ENCODE results near the gene PDCD11. TPM values are rescaled to one million over a fixed set of nuclear protein-coding genes. Genes with fewer than 3 reads are reported as not detected.
"Not testable (repeated sequence)": the region's sequence is repeated elsewhere in the genome, so short reads cannot be mapped to it uniquely, and the experiment has no call there.

The PDCD11 gene, protein sequence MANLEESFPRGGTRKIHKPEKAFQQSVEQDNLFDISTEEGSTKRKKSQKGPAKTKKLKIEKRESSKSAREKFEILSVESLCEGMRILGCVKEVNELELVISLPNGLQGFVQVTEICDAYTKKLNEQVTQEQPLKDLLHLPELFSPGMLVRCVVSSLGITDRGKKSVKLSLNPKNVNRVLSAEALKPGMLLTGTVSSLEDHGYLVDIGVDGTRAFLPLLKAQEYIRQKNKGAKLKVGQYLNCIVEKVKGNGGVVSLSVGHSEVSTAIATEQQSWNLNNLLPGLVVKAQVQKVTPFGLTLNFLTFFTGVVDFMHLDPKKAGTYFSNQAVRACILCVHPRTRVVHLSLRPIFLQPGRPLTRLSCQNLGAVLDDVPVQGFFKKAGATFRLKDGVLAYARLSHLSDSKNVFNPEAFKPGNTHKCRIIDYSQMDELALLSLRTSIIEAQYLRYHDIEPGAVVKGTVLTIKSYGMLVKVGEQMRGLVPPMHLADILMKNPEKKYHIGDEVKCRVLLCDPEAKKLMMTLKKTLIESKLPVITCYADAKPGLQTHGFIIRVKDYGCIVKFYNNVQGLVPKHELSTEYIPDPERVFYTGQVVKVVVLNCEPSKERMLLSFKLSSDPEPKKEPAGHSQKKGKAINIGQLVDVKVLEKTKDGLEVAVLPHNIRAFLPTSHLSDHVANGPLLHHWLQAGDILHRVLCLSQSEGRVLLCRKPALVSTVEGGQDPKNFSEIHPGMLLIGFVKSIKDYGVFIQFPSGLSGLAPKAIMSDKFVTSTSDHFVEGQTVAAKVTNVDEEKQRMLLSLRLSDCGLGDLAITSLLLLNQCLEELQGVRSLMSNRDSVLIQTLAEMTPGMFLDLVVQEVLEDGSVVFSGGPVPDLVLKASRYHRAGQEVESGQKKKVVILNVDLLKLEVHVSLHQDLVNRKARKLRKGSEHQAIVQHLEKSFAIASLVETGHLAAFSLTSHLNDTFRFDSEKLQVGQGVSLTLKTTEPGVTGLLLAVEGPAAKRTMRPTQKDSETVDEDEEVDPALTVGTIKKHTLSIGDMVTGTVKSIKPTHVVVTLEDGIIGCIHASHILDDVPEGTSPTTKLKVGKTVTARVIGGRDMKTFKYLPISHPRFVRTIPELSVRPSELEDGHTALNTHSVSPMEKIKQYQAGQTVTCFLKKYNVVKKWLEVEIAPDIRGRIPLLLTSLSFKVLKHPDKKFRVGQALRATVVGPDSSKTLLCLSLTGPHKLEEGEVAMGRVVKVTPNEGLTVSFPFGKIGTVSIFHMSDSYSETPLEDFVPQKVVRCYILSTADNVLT (N-terminal part only)
- total RNA-seq: 10 to 100 TPM; 56.4 to 56.7 TPM

DNA sequence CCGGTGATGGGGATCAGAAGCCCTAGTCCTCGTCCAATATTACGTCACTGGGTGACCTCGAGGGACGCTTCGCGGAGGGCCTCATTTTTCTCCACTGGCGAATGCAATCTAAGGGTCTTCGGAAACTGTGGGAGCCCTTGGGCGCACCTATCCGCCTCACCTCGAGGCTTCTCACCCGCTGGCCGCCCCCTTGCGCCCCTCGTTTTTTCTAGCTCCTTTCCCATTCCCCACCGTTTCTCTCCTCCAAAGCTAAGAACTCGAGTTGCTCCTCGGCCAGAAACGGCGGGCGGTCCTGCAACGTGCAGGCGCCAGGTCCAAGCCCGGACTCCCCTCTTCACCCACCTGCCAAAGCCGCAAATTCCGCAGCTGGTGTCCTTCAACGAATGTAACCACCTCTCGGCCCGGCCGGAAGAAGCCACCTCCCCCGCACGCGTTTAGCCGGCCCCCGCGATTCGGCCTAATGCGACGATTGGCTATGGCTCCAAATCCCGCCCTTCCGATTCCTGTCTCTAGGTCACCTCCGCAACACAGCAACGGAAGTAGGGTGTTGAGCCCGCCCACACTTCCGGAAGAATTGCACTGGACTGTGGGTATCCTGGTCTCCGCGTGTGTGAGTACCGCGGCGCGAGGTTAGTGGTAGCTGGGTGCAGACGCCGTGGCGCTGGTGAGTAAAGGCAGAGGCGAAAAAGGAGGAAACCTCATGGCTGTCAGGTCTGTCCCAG is at the start of gene PDCD11, which contains the start of gene ATP5MK:
Gene PDCD11, plus strand, starts transcription at position 560 of the 722 bp plus-strand sequence. CDS start 1,801 bp downstream, outside the sequence.
Gene ATP5MK, minus strand, starts transcription at position 409 of the 722 bp plus-strand sequence. CDS start 4,018 bp downstream, outside the sequence.
- intact Hi-C loops (cut with micrococcal nuclease): loop anchor here (1.0 to 5.0 kb wide), 3 partner anchors 28 to 478 kb away; partner anchors contain the start of gene CNNM2
- peak within 1 kb of the TSS; percentile 88 for H3K27ac Mint-ChIP-seq
- peaks cover 47% of the 10 kb centered on the region for H3K36me3 Mint-ChIP-seq
- H3K4me3 Mint-ChIP-seq: peak within 1 kb of the TSS; percentile 95
- peaks cover 59% of the 10 kb centered on the region for H3K4me1 Mint-ChIP-seq (ENCODE audit: low read depth)
- peak; percentile 98 for DNase-seq
- H3K9me3 Mint-ChIP-seq: no peaks in the 10 kb centered on the region
- no peaks in the 10 kb centered on the region for H3K27me3 Mint-ChIP-seq
- CTCF ChIA-PET: interaction anchor here (1.0 to 1.5 kb wide), 6 partner anchors 21 to 94 kb away, joined by 3 to 6 read pairs (median 3); no protein-coding TSS in a partner anchor
- POLR2A ChIA-PET: interaction anchor here (1.2 to 1.7 kb wide), 4 partner anchors 8 to 204 kb away, joined by 4 to 12 read pairs (median 7); partner anchors contain the start of genes NT5C2, PCGF6 and TAF5

DNA sequence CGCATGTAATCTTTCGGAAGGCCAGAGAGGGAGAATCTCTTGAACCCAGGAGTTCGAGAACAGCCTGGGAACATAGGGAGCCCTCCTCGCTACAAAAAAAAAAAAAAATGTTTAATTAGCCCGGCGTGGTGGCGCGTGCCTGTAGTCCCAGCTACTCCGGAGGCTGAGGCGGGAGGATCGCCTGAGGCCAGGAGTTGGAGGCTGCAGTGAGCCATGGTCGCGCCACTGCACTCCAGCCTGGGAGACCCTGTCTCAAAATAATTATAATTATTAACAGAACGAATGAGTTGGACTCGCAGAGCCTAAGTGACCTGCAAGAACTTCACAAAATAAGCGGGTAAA is 46.3 kb upstream of the PDCD11 start:
- Mint-ChIP-seq H3K27me3 (no peaks in the 10 kb centered on the region), H3K4me1 (ENCODE audit: low read depth) (peaks cover 7% of the 10 kb centered on the region), H3K27ac (no peak overlapping the region), H3K36me3 (peaks cover 3% of the 10 kb centered on the region), H3K9me3 (no peaks in the 10 kb centered on the region), H3K4me3 (peak overlapping the region; percentile 89)
- POLR2A ChIA-PET: interaction anchor here (0.6 to 3.1 kb wide), 4 partner anchors 18 to 159 kb away, joined by 4 to 17 read pairs (median 5); partner anchors contain the start of gene TAF5
- intact Hi-C loops (cut with micrococcal nuclease): no loop called here
- DNase-seq: no peak
- CTCF ChIA-PET: interaction anchor here (0.9 to 1.4 kb wide), 3 partner anchors 44 to 432 kb away, joined by 3 to 4 read pairs (median 3); partner anchors contain the start of genes ATP5MK, CNNM2 and PDCD11

DNA sequence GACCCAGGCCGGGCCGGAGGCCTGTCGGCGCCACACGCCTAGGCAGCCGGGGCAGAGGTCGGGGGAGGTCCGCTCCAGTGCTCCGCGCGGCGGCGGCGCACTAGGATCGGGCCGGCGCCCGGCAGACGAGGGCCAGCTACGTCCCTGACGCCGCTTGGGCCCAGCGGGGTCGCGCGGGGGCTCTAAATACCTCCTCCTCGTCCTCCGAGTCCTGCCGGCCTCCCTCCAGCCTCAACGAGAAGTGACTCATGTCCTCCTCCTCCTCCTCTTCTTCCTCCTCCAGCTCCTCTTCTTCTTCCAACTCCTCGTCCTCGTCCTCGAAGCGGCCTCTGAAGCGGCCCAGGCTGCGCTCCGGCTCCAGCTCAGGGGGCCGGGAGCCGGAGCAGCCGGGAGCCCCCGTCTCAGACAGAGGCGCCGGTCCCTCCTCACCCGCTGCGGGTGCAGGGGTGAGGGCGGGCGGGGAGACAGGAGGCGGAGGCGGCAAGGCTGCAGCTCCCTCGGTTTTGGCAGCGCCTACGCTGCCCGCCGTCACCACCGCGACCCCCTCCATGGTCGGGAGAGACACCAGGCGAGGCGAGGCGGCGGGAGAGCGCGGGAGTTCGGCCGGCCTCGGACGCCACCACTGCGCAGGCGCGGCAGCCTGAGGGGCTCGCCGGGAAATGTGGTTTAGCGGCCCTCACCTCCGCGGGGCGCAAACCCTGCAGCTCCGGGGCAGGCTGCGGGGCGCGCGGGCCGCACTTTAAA is 45.7 kb upstream of the PDCD11 start, which contains the start of gene PCGF6:
Gene PCGF6, minus strand, starts transcription at position 624 of the 744 bp plus-strand sequence. Its CDS starts 74 bp downstream, at position 550.
- CTCF ChIA-PET: interaction anchor here (0.6 to 1.4 kb wide), 4 partner anchors 24 to 433 kb away, joined by 3 to 4 read pairs (median 3); partner anchors contain the start of genes ATP5MK, CNNM2 and PDCD11
- no peaks in the 10 kb centered on the region for H3K27me3 Mint-ChIP-seq
- peak within 1 kb of the TSS; percentile 89 for H3K4me3 Mint-ChIP-seq
- H3K36me3 Mint-ChIP-seq: peaks cover 3% of the 10 kb centered on the region
- H3K27ac Mint-ChIP-seq: peak within 1 kb of the TSS; percentile 84
- intact Hi-C loops (cut with micrococcal nuclease): loop anchor here (1.0 kb wide), 1 partner anchor 17 kb away; the partner anchor contains the start of gene TAF5
- peaks cover 7% of the 10 kb centered on the region for H3K4me1 Mint-ChIP-seq (ENCODE audit: low read depth)
- POLR2A ChIA-PET: interaction anchor here (0.6 to 3.1 kb wide), 4 partner anchors 17 to 159 kb away, joined by 4 to 17 read pairs (median 5); partner anchors contain the start of gene TAF5
- H3K9me3 Mint-ChIP-seq: no peaks in the 10 kb centered on the region
- DNase-seq: peak; percentile 81

DNA sequence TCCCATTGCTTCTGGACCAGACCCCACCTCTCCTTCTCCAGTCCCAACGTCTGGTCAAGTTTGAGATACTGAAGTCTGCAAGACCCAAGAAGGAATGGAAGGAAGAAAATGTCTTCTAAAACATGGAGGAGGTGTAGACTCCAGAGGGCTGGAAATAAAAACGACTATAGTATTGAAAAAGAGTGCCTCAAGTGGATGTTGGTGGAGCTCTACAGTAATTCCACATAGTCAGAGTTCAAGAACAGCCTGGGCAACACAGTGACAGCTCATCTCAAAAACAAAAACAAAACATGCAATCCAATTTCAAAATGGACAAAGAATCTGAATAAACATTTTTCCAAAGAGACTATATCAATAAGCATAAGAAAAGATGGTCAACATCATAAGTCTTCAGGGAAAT is 43.1 kb upstream of the PDCD11 start:
- H3K27ac Mint-ChIP-seq: no peak overlapping the region
- ChIA-PET CTCF (interaction anchor here (1.3 kb wide), 1 partner anchor 20 kb away, joined by 4 read pairs; no protein-coding TSS in a partner anchor), POLR2A (no interaction called here)
- H3K4me3 Mint-ChIP-seq: no peak overlapping the region
- no peaks in the 10 kb centered on the region for H3K27me3 Mint-ChIP-seq
- peaks cover 7% of the 10 kb centered on the region for H3K4me1 Mint-ChIP-seq (ENCODE audit: low read depth)
- intact Hi-C loops (cut with micrococcal nuclease): no loop called here
- H3K9me3 Mint-ChIP-seq: no peaks in the 10 kb centered on the region
- peaks cover 3% of the 10 kb centered on the region for H3K36me3 Mint-ChIP-seq
- DNase-seq: no peak

DNA sequence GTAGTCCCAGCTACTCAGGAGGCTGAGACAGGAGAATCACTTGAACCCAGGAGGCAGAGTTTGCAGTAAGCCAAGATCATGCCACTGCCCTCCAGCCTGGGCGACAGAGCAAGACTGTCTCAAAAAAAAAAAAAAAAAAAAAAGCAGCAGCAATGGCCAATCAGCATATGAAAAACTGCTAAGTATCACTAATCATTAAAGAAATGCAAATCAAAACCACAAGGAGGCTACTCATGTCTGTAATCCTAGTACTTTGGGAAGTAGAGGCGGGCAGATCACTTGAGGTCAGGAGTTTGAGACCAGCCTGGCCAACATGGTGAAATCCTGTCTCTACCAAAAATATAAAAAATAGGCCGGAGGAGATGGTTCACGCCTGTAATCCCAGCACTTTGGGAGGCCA is 41.9 kb upstream of the PDCD11 start:
- H3K27ac Mint-ChIP-seq; H3K27me3 Mint-ChIP-seq; H3K4me3 Mint-ChIP-seq; H3K9me3 Mint-ChIP-seq; intact Hi-C loops (cut with micrococcal nuclease); CTCF ChIA-PET; H3K36me3 Mint-ChIP-seq; H3K4me1 Mint-ChIP-seq (ENCODE audit: low read depth); DNase-seq; POLR2A ChIA-PET: not testable (repeated sequence)

DNA sequence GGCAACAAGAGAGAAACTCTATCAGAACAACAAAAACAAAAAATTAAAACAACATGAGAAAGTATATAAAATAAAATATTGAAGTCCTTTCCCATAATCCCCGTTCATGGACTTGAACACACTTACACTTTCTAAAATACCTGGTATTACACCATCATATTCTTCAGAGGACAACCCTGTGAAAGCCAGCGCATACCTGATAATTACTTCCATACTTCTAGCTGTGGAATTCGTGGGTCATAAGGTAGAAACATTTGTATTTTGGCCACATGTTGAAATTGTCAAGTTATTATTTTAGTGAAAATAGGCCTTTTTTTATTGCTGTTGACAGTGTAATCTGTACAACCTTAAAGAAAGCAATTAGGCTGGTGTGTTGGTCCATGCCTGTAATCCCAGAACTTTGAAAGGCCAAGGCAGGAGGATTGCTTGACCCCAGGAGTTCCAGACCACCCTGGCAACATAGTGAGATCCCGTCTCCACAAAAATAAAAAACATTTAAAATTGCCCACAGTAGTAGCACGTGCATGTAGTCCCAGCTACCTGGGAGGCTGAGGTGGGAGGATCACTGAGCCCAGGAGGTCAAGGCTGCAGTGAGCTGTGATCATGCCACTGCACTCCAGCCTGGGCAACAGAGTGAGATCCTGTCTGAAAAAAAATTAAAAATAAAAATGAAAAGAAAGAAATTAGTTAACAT is 40.4 kb upstream of the PDCD11 start:
- H3K4me3 Mint-ChIP-seq: no peak overlapping the region
- CTCF ChIA-PET: interaction anchor here (0.7 to 1.1 kb wide), 2 partner anchors 22 to 520 kb away, joined by 3 read pairs; no protein-coding TSS in a partner anchor
- intact Hi-C loops (cut with micrococcal nuclease): no loop called here
- no peaks in the 10 kb centered on the region for H3K9me3 Mint-ChIP-seq
- no peak for DNase-seq
- H3K27me3 Mint-ChIP-seq: no peaks in the 10 kb centered on the region
- peaks cover 5% of the 10 kb centered on the region for H3K4me1 Mint-ChIP-seq (ENCODE audit: low read depth)
- no peaks in the 10 kb centered on the region for H3K36me3 Mint-ChIP-seq
- POLR2A ChIA-PET: no interaction called here
- H3K27ac Mint-ChIP-seq: no peak overlapping the region

DNA sequence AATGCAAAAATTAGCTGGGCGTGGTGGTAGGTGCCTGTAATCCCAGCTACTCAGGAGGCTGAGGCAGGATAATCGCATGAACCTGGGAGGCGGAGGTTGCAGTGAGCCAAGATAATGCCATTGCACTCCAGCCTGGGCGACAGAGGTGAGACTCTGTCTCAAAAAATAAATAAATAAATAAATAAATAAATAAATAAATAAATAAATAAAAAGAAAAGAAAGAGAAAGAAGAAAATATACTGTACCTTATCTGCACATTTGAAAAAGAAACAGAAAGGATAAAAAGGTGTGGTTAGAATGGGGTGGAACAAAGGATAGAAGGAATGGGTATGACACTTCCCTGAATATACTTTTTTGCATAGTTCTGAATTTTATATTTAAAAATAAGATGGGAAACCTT is 36.9 kb upstream of the PDCD11 start:
- POLR2A ChIA-PET; intact Hi-C loops (cut with micrococcal nuclease): not testable (repeated sequence)

DNA sequence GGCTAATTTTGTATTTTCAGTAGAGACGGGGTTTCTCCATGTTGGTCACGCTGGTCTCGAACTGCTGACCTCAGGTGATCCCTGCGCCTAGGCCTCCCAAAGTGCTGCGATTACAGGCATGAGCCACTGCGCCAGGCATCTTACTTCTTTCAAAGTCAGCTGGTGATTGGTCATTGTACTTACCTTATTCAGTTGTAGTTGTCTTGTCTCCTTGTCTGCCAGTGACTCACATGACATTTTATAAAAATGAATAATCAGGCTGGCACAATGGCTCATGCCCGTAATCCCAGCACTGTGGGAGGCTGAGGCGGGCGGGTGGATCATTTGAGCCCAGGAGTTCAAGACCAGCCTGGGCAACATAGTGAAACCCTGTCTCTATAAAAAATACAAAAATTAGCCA is 35.6 kb upstream of the PDCD11 start:
- POLR2A ChIA-PET, CTCF ChIA-PET, H3K9me3 Mint-ChIP-seq: not testable (repeated sequence)

More for the DNA sequence above, 36.9 kb upstream of the PDCD11 start:
- H3K36me3 Mint-ChIP-seq; H3K4me3 Mint-ChIP-seq; CTCF ChIA-PET; H3K9me3 Mint-ChIP-seq; H3K27me3 Mint-ChIP-seq; DNase-seq; H3K4me1 Mint-ChIP-seq (ENCODE audit: low read depth); H3K27ac Mint-ChIP-seq: not testable (repeated sequence)

DNA sequence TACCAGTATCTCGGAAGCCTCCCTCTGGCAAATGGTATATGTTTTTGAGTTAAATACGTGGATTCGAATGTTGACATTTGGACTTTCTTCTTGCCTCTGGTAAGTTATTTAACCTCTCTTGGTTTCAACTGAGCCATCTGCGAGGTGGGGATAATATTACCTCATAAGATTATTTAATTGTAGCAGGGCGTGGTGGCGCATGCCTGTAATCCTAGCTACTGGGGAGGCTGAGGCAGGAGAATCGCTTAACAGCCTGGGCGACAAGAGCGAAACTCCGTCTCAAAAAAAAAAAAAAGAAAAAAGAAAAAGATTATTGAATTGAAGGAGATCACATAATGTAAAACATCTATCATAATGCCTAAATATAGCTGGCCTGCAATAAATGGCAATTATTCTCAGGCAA is 29.0 kb upstream of the PDCD11 start:
- Mint-ChIP-seq H3K36me3 (peaks cover 2% of the 10 kb centered on the region), H3K9me3 (no peaks in the 10 kb centered on the region), H3K27ac (peak overlapping the region; percentile 86), H3K4me1 (ENCODE audit: low read depth) (peaks cover 11% of the 10 kb centered on the region), H3K27me3 (no peaks in the 10 kb centered on the region), H3K4me3 (peak overlapping the region; percentile 82)
- ChIA-PET CTCF (interaction anchor here (0.6 to 1.0 kb wide), 3 partner anchors 28 to 449 kb away, joined by 3 to 5 read pairs (median 3); partner anchors contain the start of gene CNNM2), POLR2A (interaction anchor here (0.6 to 2.1 kb wide), 3 partner anchors 10 to 28 kb away, joined by 3 to 17 read pairs (median 12); partner anchors contain the start of genes ATP5MK, PCGF6 and PDCD11)
- no peak for DNase-seq
- intact Hi-C loops (cut with micrococcal nuclease): loop anchor here (1.0 to 10.0 kb wide), 4 partner anchors 16 to 725 kb away; partner anchors contain the start of genes BORCS7, PCGF6, TRIM8 and WBP1L

More for the DNA sequence above, 35.6 kb upstream of the PDCD11 start:
- intact Hi-C loops (cut with micrococcal nuclease): loop anchor here (10.0 kb wide), 1 partner anchor 616 kb away; the partner anchor contains the start of gene WBP1L
- peak; percentile 22 for DNase-seq
- not testable (repeated sequence) for H3K36me3 Mint-ChIP-seq; H3K4me3 Mint-ChIP-seq; H3K4me1 Mint-ChIP-seq (ENCODE audit: low read depth); H3K27me3 Mint-ChIP-seq; H3K27ac Mint-ChIP-seq

Data from activated CD4-positive, alpha-beta memory T cell treated with anti-CD3 and anti-CD28 coated beads for 36 hours (primary cell).